ENCODE measurements around the gene OR4E1.

DNA sequence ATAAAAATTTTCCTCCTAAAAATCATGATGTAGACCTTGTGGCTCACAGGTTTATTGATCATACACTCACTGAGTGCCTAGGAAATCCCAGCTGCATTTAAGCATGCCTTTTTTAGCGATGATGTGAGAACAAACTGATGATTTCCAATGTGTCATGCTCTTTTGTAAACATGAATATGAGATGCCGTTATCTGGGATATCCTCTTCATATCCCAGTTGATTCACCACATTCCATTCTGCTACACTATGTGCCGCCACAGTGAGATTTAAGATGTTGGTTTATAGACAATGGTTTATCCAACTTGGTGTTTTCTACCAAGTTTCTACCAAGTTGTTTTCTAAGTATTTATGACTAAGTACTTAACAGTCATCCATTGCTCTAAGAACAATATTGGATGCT, 5.2 kb downstream of the OR4E1 start:
- TF ChIP-seq POLR2A (IDR thresholded peaks at IDR 0.05; ENCODE audit: low read depth, low read length) (no peak), TAF1 (IDR thresholded peaks at IDR 0.05; ENCODE audit: low read depth, low read length) (no peak), POLR2AphosphoS5 (IDR thresholded peaks at IDR 0.05; ENCODE audit: low read depth, low read length) (no peak), PAX5 (IDR thresholded peaks at IDR 0.05; ENCODE audit: insufficient read depth, low read length, severe bottlenecking) (no peak), SPI1 (IDR thresholded peaks at IDR 0.05; ENCODE audit: low read depth, low read length) (no peak)
